Activated CD4-positive, alpha-beta T cell treated with anti-CD3 and anti-CD28 coated beads, Interleukin-2, amount 10 ng/mL, durations not matched to agents 7 days and 5 days (primary cell): ENCODE results near the gene UNG. TPM values are rescaled to one million over a fixed set of nuclear protein-coding genes. Genes with fewer than 3 reads are reported as not detected.

ENCODE experiments used
- CTCF ChIA-PET: fragments of 350-600 bp; sonication (Branson Sonifier 250); formaldehyde crosslinking; loops from one replicate; lab custom pipeline; 2021; ENCODE audit warnings: antibody characterized with exemption; lab: Charles Lee
- POLR2A ChIA-PET: fragments of 350-600 bp; sonication (Branson Sonifier 250); formaldehyde crosslinking; loops from one replicate; lab custom pipeline; 2021; ENCODE audit warnings: antibody characterized with exemption; lab: Charles Lee
- DNase-seq: peaks from one replicate; pipeline ENCODE4 v3.0.0-alpha.2; 2020
- H3K27ac Mint-ChIP-seq: one replicate; pipeline ENCODE4 v1.8.0; 2021; ENCODE audit warnings: mild to moderate bottlenecking, moderate library complexity, mixed read lengths
- H3K27me3 Mint-ChIP-seq: one replicate; pipeline ENCODE4 v1.8.0; 2021; ENCODE audit warnings: mixed read lengths
- H3K36me3 Mint-ChIP-seq: one replicate; pipeline ENCODE4 v1.8.0; 2021; ENCODE audit warnings: low read depth, mixed read lengths
- H3K4me1 Mint-ChIP-seq: one replicate; pipeline ENCODE4 v1.8.0; 2021; ENCODE audit warnings: mixed read lengths
- H3K4me3 Mint-ChIP-seq: one replicate; pipeline ENCODE4 v1.8.0; 2021; ENCODE audit warnings: mild to moderate bottlenecking, moderate library complexity, mixed read lengths
- H3K9me3 Mint-ChIP-seq: one replicate; pipeline ENCODE4 v1.8.0; 2021; ENCODE audit warnings: mixed read lengths
- total RNA-seq, 2 experiments: library from RNA; stranded (reverse); gene quantifications; one replicate each; pipeline ENCODE4 v1.2.3, GENCODE V29; 2021

The UNG gene
- total RNA-seq, 2 experiments from 2014 or later, result 40.2 to 45.2 TPM

DNA sequence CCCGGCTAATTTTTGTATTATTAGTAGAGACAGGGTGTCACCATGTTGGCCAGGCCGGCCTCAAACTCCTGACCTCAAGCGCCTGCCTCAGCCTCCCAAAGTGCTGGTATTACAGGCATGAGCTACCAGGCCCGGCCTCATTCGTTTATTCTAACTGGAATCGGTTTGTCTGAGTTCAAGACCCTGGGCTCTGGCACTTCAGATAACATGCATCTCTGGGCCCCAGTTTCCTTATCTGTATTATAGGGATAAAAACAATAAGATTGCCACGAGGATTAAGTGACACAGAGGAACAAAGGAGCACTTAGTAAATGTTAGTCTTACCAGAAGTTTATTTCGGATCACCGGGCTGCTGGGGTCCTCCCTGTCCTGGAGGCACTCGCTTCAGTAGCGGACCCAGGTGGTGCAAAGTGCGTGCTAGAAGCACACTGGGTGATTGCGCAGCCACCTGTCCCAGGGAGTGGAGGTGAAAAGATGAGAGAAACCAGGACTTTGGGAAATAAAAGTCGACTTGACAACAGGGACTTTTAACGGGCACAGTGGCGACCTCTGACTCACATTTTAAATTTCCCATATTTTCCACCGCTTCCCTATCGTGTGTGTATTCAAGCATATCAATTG, 56.5 kb downstream of the UNG start:
- DNase-seq, result no peak
- CTCF ChIA-PET, result interaction anchor here (0.6 kb wide), 1 partner anchor 327 kb away, joined by 4 read pairs; no protein-coding TSS in a partner anchor

DNA sequence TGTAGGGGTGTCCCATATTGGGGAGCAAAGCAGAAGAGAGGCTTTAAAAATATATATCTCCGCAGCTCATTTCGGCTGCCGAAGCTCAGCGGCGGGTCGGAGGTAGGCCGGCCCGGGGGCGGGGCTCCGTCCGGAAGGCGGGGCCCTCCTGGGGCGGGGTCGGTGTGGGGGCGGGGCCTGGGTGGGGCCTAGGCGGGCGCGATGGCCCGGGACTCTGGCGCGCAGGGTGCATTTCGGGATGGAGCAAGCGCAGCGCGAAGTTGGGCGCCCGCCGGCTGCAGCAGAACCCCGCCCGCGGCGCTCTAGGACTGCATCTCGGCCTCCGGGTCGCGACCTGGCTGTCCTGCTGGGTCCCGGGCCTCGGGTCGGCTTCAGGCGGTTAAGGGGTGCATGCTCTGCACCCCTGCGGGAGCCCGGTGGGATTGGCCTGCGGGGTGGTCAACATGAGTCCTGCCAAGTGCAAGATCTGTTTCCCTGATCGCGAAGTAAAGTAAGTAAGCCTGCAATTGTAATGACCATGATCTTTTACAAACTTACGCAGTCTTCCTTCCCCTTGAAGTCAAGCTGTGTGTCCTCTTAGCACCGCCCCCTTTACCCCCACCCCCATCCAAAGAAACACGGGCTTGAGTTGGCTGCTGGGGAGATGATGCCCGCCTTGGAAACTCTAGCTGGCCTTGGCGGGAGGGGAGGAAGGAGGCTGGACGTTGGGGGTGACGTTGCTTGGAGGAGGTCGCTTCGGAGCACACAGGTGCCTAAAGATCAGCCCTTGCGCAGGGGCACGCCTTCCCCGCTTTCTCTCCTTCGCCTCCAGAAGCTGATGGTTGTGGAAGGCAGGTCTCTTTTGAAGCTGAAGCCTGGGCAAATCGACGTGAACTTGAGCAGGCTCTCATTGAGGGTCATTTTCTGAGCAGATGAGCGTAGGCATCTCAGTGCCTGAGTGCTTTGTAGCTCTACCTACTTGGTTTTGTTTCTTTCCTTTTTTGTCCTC, 57.3 kb downstream of the UNG start:
- Mint-ChIP-seq H3K9me3 (no peaks in the 10 kb centered on the region), H3K4me1 (peaks cover 18% of the 10 kb centered on the region), H3K27me3 (peaks cover 3% of the 10 kb centered on the region), H3K36me3 (no peaks in the 10 kb centered on the region), H3K4me3 (peak overlapping the region; percentile 88), H3K27ac (peak overlapping the region; percentile 93)
- ChIA-PET POLR2A (no interaction called here), CTCF (interaction anchor here (0.6 kb wide), 1 partner anchor 75 kb away, joined by 3 read pairs; no protein-coding TSS in a partner anchor)
- peak; percentile 83 for DNase-seq

More for the DNA sequence above, 56.5 kb downstream of the UNG start:
- Mint-ChIP-seq H3K36me3 (no peaks in the 10 kb centered on the region), H3K4me1 (peaks cover 18% of the 10 kb centered on the region), H3K4me3 (peak overlapping the region; percentile 88), H3K27me3 (peaks cover 3% of the 10 kb centered on the region), H3K27ac (no peak overlapping the region), H3K9me3 (no peaks in the 10 kb centered on the region)
- POLR2A ChIA-PET, result no interaction called here

DNA sequence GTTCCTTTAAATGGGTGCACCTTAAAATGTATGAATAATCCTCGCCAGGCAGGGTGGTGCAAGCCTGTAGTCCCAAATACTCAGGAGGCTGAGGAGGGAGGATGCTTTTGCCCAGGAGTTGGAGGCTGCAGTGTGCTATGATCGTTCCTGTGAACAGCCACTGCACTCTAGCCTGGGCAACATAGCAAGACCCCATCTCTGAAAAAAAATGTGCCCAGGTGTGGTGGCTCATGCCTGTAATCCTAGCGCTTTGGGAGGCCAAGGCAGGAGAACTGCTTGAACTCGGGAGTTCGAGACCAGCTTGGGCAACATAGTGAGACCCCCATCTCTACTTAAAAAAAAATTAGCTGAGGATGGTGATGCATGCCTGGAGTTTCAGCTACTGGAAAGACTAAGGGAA, 58.6 kb downstream of the UNG start:
- POLR2A ChIA-PET, result no interaction called here
- peak overlapping the region; percentile 88 for H3K4me3 Mint-ChIP-seq

DNA sequence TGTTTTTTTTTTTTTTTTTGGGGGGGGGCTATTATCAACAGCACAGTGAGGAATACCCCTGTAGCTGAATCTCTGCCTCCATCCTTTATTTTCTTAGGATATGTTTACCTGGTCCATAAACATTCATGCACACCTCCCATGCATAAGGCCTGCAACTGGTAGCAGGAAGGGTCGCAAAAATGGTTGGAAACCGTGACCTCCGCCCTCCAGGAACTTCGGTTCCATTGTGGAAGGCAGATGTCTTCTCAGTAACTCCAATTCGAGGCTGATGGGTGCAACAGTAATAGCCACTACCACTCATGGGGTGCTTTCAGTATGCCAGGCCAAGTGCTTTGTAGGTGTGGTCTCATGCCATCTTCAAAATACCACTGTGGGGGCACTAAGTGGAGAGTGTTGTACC, 59.2 kb downstream of the UNG start:
- Mint-ChIP-seq H3K4me3 (no peak overlapping the region), H3K4me1 (peaks cover 18% of the 10 kb centered on the region), H3K27ac (no peak overlapping the region), H3K27me3 (peaks cover under 1% of the 10 kb centered on the region), H3K9me3 (no peaks in the 10 kb centered on the region), H3K36me3 (no peaks in the 10 kb centered on the region)
- no peak for DNase-seq
- ChIA-PET POLR2A (no interaction called here), CTCF (no interaction called here)

More for the DNA sequence above, 58.6 kb downstream of the UNG start:
- H3K9me3 Mint-ChIP-seq, result no peaks in the 10 kb centered on the region
- H3K36me3 Mint-ChIP-seq, result no peaks in the 10 kb centered on the region
- no peak overlapping the region for H3K27ac Mint-ChIP-seq
- peaks cover 18% of the 10 kb centered on the region for H3K4me1 Mint-ChIP-seq
- CTCF ChIA-PET, result no interaction called here
- no peak for DNase-seq
- peaks cover 3% of the 10 kb centered on the region for H3K27me3 Mint-ChIP-seq

DNA sequence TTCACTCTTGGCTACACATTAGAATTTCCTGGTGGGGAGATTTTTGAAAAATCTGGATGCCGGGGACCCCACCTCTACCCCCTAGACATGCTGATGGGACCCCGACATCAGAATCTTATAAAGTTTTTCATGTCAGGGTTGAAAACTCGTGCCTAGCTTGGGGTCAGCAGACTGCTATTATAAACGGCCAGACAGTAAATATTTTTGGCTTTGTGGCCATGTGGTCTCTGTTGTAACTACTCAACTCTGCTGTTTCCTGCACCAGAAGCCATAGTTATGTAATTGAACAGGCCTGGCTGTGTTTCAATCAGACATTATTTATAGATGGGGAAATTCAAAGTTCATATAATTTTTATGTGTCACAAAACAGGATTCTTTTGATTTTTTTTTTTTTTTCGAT, 60.6 kb downstream of the UNG start:
- peaks cover 18% of the 10 kb centered on the region for H3K4me1 Mint-ChIP-seq
- DNase-seq, result no peak
- no peak overlapping the region for H3K4me3 Mint-ChIP-seq
- ChIA-PET POLR2A (no interaction called here), CTCF (interaction anchor here (0.7 kb wide), 1 partner anchor 643 kb away, joined by 4 read pairs; no protein-coding TSS in a partner anchor)
- H3K9me3 Mint-ChIP-seq, result no peaks in the 10 kb centered on the region
- H3K36me3 Mint-ChIP-seq, result no peaks in the 10 kb centered on the region
- H3K27ac Mint-ChIP-seq, result no peak overlapping the region
- no peaks in the 10 kb centered on the region for H3K27me3 Mint-ChIP-seq

DNA sequence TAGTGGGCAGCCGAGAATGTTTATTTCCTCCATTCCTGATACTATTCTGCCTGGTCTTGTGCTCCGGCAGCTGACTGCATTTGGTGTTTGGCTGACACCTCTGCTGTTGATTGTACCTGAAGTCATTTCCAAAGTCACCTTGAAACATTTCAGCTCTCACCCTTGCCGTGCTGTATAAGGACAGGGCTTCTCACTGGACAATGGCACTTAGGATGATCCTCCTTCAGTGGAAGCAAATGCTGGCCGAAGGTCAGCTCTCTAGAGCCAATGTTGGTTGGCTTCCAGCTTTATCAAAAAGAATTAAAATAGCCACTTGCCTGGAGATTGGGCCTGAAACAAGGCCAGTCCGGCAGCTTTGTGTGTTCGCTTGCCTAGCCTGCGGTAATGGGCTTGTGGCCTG, 63.0 kb downstream of the UNG start:
- no peak overlapping the region for H3K4me3 Mint-ChIP-seq
- H3K4me1 Mint-ChIP-seq, result peaks cover 9% of the 10 kb centered on the region
- no peak overlapping the region for H3K27ac Mint-ChIP-seq
- H3K9me3 Mint-ChIP-seq, result no peaks in the 10 kb centered on the region
- H3K27me3 Mint-ChIP-seq, result no peaks in the 10 kb centered on the region
- POLR2A ChIA-PET, result no interaction called here
- H3K36me3 Mint-ChIP-seq, result peaks cover 4% of the 10 kb centered on the region
- CTCF ChIA-PET, result no interaction called here
- DNase-seq, result no peak

Other genes with a start within 250 kb of the UNG start
- 10 to 100 TPM; 24.2 to 27.4 TPM for gene SSH1, start 240.0 kb upstream of the UNG start, total RNA-seq
- not detected for gene DAO, start 217.5 kb upstream of the UNG start, total RNA-seq
- gene SVOP, start 76.5 kb upstream of the UNG start, total RNA-seq, result not detected
- gene USP30, start 45.0 kb upstream of the UNG start, total RNA-seq, result 1 to 10 TPM; 5.5 to 7.2 TPM
- 10 to 100 TPM in 1 of 2 experiments, 1 to 10 TPM in 1; 10.0 to 13.0 TPM for gene ALKBH2, start 4.1 kb upstream of the UNG start, total RNA-seq
- gene ACACB, start 19.0 kb downstream of the UNG start, total RNA-seq, result 10 to 100 TPM; 10.3 to 13.3 TPM
- gene FOXN4, start 211.7 kb downstream of the UNG start, total RNA-seq, result not detected